Endothelial cell of hepatic sinusoid (primary cell): ENCODE measurements around the gene SENP5.

ENCODE experiments used
- in situ Hi-C: cut with HindIII; loops from 2 replicates; pipeline ENCODE4 v1.10.0; 2017; ENCODE audit warnings: low sequenced_read_pairs

The SENP5 gene

GRCh38 chr3:196875258-196875657 lies 7.5 kb downstream of the SENP5 start:
- in situ Hi-C loops = no loop called here

DNA sequence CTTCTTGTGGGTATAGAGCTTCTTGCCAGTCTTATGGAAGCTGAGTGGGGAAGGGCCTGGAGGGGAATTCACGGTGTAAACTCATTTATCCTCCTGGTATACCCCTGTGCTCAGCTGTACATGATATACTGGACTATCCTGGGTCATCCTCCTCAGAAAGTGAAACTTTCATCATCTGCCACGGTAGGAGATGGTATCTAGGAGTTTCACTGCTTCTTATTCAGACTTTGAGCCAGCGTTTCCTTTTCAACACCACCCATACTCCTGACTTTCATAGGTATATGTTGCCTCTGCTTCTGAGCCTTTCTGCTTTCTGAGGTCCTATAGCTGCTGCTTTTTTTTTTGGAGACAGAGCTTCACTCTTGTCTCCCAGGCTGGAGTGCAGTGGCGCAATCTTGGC lies 15.6 kb downstream of the SENP5 start:
- in situ Hi-C loops = loop anchor here (10.0 kb wide), 3 partner anchors 59 to 369 kb away; partner anchors contain the start of gene SMCO1

GRCh38 chr3:196886144-196886543 lies 18.4 kb downstream of the SENP5 start:
- in situ Hi-C loops = loop anchor here (10.0 kb wide), 3 partner anchors 61 to 371 kb away; partner anchors contain the start of gene SMCO1

DNA sequence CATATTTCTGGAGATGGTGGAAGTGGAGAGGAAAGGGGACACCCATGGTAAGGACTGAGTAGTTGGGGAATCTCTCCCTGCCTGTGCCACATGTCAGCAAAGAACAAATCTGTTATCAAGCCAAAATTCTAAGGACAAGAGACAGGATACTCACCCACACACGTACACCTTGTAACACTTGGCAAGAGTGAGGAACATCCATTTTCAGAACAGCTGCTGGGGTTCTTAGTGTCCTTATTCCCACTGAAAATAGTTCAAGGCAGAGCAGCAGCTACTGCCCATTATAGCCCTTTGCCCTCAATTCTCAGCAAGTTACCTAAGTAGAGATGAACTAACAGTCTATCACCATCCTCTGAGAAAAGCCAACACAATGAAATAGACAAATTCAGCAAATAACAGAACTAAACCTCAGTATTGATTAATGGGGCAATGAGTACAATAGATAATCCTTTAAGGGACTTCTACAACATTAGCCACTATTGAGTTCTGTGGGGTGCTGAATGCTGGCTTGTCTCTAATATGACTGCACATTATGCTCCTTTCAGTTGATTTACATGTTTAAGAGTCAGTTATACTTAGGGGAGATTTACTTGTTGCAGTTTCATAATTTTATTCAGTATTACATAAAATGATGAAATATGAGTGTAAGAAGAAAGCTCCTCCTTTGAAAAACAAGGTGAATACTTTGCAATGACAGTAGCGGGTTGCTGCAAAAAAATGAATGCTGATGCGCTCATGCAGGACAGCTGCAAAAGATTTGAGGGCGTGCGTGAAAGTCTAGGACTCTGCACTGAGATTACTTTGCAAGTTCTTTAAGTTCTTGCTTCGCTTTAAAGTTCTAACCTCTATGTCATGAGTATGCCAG lies 22.4 kb downstream of the SENP5 start:
- in situ Hi-C loops = loop anchor here (10.0 kb wide), 3 partner anchors 65 to 375 kb away; partner anchors contain the start of gene SMCO1

DNA sequence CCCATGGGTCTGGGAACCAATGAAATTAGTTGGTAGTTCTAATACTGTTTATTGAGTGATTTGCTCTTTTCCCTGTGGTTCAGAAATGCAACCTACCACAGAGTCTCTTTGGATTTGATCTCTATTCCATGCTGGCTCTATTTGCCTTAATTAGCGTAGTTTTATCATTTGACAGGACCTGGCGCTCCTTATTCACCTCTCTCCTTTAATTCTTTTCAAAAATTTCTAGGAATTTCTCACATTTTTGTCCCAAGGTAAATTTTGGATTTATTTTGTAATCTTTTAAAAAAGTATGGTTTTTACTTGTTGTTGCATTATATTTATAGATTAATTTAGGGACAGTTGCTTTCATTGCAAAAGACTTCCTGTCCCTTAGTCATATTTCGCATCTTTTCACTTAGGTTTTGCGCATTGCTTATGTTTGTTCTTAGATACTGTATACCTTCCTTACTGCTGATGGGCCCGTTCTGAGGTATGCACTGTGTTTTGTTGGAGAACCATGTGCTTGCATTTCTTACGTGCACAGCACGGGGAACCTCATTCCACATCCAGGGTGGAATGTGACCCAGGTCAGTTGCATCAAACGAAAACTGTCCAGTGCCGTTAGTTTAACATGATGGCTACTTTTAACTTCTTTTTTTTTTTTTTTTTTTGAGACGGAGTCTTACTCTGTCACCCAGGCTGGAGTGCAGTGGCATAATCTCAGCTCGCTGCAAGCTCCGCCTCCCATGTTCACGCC lies 27.0 kb downstream of the SENP5 start:
- in situ Hi-C loops = no loop called here

DNA sequence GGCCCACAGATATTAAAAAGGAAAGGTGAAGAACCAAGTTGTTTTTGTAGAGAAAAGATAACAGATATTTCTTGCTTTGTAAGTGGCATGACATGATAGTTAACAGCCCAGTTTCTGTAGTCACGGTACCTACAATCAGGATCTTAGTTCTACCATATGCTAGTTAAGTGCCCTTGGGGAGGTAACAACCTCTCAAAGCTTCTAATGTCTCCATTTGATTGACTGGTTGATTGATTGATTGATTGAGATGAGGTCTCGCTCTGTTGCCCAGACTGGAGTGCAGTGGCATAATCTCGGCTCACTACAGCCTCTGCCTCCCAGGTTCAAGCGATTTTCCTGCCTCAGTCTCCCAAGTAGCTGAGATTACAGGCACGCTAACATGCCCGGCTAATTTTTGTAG lies 28.5 kb downstream of the SENP5 start:
- in situ Hi-C loops = no loop called here

DNA sequence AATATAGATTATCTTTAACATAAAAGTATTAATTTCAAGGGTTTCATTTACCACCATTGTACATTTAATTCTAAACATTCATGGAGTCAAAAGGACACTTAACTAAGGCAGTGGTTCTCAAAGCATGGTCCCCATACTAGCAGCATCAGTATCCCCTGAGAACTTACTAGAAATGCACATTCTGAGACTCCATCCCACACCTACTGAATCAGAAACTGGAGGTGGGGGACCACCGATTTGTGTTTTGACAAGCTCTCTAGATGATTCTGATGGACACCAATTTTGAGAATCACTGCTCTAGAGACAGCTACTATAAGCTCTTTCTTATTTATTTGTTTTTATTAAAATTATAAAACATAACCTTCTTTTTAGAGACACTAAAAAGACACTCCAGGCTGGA lies 34.0 kb downstream of the SENP5 start:
- in situ Hi-C loops = no loop called here

- in situ Hi-C loops = no loop called here
These were observed 34.6 kb downstream of the SENP5 start for GRCh38 chr3:196902296-196902695.

GRCh38 chr3:196903740-196904139 lies 36.0 kb downstream of the SENP5 start:
- in situ Hi-C loops = no loop called here

DNA sequence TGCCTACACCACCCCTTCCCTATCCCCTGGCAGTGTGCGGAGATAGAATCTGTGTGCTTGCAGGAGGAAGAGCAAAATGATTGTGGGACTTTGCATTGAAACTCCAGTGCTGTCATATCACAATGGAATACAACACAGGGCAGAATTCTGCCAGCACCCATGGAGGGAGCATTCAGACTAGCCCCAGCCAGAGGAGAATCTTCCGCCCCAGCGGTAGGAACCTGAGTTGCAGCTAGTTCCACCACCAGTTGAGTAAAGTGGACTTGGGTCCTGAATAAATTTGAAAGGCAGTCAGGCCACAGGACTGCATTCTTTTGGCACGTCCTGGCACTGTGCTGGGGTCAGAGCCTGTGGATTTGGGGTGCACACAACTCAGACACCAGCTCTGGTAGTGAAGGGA lies 47.1 kb downstream of the SENP5 start:
- in situ Hi-C loops = no loop called here

- in situ Hi-C loops = no loop called here
These were observed 47.7 kb downstream of the SENP5 start for GRCh38 chr3:196915375-196915774.

- in situ Hi-C loops = no loop called here
These were observed 48.5 kb downstream of the SENP5 start for GRCh38 chr3:196916221-196916620.

DNA sequence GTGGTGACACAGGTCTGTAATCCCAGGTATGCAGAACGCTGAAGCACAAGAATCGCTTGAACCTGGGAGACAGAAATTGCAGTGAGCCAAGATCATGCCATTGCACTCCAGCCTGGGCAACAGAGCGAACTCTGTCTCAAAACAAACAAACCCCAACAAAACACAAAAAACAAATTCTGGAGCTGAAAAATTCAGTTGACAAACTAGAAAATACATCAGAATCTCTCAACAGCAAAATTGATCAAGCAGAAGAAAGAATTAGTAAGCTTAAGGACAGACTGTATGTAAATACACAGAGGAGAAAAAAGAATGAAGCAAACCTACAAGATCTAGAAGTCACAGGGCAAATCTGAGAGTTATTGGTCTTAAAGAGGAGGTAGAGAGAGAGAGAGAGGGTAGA lies 49.3 kb downstream of the SENP5 start:
- in situ Hi-C loops = no loop called here

DNA sequence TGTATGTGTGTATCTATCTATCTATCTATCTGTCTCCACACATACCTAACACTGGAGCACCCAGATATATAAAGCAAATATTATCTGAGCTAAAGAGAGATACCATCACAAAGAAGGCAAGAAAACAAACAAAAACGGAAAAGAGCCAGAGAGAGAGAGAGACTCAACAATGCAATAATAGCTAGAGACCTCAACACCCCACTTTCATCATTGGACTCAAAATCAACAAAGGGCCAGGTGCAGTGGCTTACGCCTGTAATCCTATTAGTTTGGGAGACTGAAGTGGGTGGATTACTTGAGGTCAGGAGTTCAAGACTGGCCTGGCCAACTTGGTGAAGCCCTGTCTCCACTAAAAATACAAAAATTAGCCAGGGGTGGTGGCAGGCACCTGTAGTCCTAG lies 51.2 kb downstream of the SENP5 start:
- in situ Hi-C loops = no loop called here

- in situ Hi-C loops = no loop called here
These were observed 53.0 kb downstream of the SENP5 start for GRCh38 chr3:196920733-196921132.

- in situ Hi-C loops = no loop called here
These were observed 60.1 kb downstream of the SENP5 start for GRCh38 chr3:196927571-196928453.

- in situ Hi-C loops = no loop called here
These were observed 63.4 kb downstream of the SENP5 start for GRCh38 chr3:196931157-196931556.

GRCh38 chr3:196931828-196932587 lies 64.3 kb downstream of the SENP5 start:
- in situ Hi-C loops = no loop called here

- in situ Hi-C loops = no loop called here
These were observed 64.9 kb downstream of the SENP5 start for GRCh38 chr3:196932600-196932999.

GRCh38 chr3:196936288-196936687 lies 68.6 kb downstream of the SENP5 start:
- in situ Hi-C loops = no loop called here
